HG03108 (cell line): ENCODE measurements around the gene BAZ2B.
"Not testable (repeated sequence)": the region's sequence is repeated elsewhere in the genome, so short reads cannot be mapped to it uniquely, and the experiment has no call there.

Experiments used
- ATAC-seq: cut with Tn5 transposase; IDR thresholded peaks from one replicate; pipeline ENCODE4 v1.9.1; 2021; ENCODE audit warnings: moderate library complexity; ENCODE audit not compliant: unreplicated experiment

Gene BAZ2B

DNA sequence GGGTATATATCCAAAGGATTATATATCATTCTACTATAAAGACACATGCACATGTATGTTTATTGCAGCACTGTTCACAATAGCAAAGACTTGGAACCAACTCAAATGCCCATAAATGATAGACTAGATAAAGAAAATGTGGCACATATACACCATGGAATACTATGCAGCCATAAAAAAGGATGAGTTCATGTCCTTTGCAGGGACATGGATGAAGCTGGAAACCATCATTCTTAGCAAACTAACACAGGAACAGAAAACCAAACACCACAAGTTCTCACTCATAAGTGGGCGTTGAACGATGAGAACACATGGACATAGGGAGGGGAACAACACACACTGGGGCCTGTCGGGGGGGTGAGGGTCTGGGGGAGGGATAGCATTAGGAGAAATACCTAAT is 254.7 kb downstream of the BAZ2B start:
- not testable (repeated sequence) for ATAC-seq

DNA sequence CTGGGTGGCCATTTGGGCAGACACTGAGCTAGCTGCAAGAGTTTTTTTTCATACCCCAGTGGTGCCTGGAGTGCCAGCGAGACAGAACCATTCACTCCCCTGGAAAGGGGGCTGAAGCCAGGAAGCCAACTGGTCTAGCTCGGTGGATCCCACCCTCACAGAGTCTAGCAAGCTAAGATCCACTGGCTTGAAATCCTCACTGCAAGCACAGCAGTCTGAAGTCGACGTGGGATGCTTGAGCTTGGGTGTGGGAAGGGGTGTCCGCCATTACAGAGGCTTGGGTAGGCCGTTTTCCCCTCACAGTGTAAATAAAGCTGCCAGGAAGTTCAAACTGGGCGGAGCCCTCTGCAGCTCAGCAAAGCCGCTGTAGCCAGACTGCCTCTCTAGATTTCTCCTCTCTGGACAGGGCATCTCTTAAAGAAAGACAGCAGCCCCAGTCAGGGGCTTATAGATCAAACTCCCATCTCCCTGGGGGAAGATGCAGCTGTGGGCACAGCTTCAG is 260.2 kb downstream of the BAZ2B start:
- no peak for ATAC-seq

DNA sequence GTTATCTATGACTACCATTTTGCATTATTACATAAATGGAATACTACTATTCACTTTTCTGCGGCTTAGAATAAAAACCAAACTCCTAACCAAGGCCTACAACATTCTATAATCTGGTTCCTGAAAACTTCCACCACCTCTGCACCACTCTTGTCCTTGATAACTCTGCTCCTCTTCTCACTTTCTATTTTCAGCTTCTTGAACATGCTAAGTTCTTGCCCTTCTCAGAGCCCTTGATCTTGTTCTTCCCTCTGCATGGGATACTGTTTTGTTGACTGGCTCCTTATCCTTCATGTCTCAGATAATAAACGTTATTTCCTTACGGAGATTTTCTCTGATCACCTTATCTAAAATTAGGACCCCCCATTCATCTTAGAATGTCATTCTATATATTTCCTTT is 264.4 kb downstream of the BAZ2B start:
- no peak for ATAC-seq

GRCh38 chr2:159349674-159350299 is 266.6 kb downstream of the BAZ2B start:
- ATAC-seq = no peak

GRCh38 chr2:159326569-159327255 is 289.6 kb downstream of the BAZ2B start:
- ATAC-seq = no peak

- no peak for ATAC-seq
Observed at GRCh38 chr2:159322419-159322818, 293.9 kb downstream of the BAZ2B start.

DNA sequence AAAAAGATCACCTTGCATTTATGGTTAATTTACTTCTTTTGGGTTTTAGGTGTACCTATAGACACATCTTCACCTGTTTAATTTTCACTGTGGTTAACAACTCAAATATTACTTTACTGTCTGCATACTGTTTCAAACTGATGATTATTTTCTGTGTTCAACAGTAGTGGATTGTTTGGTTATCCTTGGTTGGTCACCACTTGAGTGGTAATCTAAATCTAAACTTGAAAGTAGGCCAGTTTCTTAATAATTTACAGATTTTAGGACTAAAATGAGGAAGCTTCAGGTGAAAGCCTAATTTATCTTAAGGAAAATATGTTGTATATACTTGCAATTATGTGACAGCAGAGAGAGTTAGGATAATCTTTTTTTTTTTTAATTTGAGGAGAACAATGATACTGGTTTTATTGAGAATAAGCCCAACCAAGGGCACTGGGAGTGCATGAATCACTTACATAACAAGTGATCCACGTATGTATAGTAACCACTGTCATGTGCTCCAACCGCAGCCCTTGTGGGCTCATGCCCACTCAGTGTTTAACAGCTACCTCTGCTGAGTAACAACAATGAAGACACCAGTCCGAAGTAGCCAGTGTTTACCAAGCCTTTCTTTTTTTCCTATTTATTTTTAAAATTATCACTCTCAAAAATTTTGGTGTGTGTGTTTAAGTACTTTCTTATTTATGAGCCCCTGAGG is 298.8 kb downstream of the BAZ2B start:
- ATAC-seq = peak; percentile 54

DNA sequence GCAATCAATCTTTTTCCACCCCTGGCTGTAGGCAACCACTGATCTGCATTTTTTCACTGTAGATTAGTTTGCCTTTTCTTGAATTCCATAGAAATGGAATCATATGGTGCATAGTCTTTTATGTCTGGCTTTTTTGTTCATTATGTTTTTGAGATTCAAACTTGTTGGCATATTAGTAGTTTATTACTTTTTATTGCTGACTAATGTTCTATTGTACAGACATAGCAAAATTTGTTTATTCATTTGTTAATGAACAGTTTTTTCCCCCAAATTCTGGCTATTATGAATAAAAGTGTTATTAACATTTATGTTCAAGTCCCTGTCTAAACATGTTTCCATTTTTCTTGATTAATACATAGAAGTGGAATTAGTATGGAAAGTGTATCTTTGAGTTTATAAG is 308.4 kb downstream of the BAZ2B start:
- no peak for ATAC-seq

DNA sequence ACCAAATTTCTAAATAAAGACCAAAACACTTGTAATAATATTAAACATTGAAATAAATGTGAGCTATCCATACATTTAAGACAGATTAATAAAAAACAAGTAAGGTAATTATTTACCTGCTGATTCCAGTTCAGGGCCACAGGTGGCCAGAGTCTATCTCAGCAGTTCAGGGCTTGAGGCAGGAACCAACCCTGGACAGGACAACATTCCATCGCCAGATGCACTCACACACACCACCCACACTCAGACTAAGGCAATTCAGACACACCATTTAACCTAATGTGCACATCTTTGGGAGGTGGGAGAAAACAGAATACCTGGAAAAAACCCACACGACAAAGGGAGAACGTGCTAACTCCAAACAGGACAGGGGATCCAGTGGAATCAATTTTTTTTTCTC is 315.8 kb downstream of the BAZ2B start:
- ATAC-seq = no peak

GRCh38 chr2:159298967-159299366 is 317.4 kb downstream of the BAZ2B start:
- ATAC-seq = no peak

GRCh38 chr2:159297042-159297707 is 319.2 kb downstream of the BAZ2B start:
- no peak for ATAC-seq

DNA sequence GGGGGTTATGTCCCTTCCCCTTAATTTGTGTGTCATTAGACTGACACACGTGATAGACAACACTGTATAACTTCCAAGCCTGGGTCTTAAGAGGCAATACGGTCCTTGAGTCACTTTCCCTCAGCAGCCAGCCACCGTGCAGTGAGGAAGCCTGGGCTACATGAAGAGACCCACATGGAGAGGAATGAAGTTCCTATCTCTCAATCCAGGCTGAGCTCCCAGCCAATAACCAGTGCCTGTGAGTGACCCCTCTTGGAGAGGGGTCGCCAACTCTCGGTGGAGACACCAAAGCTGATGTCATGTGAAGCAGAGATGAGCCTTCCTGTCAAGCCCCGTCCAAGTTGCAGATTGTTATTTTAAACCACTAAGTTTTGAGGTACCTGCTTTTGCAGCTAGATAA is 324.2 kb downstream of the BAZ2B start:
- ATAC-seq = no peak

GRCh38 chr2:159290289-159290907 is 325.9 kb downstream of the BAZ2B start:
- ATAC-seq = no peak

- no peak for ATAC-seq
Observed at GRCh38 chr2:159287733-159288132, 328.6 kb downstream of the BAZ2B start.

DNA sequence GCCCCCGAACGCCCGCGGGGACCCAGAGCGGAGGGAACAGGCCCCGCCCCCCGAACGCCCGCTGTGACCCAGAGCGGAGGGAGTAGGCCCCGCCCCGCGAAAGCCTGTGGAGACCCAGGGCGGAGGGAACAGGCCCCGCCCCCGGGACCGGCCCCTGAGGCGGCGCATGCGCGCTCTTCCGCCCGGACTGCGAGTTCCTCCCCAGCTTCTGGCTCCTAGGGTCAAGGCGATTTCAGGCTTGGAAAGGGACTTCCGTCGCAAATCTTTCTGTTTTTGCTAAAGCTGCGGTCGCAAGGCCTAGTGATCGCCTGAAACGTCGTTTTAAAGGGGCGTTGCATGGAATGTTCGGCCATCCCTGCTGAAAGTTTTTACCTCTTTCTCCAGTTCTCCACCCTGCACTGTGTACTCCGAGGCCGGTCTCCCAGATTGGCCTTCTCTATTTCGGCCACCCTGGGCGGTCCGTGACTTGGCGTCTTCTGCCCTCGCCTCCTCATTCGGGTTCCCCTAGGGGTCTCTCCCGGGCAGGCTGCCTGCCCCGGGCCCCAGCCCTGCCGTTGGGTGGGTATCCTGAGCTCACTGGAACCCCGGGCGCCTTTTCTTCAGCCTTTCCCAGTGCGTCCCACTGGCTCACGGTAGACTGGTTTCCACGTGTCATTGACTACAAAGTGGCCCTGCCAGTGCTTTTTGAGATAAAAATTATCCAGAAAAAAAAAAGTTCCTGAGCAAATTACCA is 329.5 kb downstream of the BAZ2B start:
- ATAC-seq = peak; percentile 88

DNA sequence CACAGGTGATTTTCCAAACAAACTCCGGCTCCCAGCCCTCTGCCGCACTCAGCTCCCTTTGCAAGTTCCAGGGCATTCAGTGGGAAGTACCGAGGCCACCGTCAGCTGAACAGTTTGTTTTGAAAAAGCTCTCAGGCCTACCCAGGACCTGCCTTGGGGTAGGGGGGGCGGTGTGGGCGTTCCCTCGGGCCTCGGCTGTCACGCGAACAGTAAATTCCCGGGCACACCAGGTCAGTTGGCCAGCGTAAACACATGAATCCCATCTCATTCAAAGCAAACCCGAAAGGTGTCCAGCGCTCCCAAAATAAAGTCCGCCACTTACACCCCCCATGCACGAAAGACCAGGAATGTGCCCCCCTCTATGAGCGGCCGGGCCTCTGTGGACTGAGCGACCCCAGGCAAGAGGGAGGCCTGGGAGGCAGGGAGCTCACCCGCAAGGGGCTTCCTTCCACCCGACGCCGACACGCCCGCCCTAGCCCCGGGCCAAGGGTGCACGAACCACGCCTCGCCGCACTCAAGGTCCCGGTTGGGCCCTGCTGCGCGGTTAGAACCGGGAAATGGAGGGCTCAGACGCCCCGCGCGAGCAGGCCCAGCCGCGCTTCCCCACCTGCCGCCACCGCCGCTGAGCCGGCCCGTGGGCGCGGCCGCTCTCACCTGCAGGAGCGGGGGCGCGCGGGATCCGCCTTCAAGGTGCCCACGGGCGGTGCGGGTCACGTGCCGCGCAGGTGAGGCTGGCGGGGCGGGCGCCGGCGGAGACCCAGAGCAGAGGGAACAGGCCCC is 330.2 kb downstream of the BAZ2B start, which contains the start of gene WDSUB1:
TSS of gene WDSUB1 (minus strand) at position 775 of the 780 bp plus-strand sequence. CDS start 3,634 bp downstream, outside the sequence.
- peak; percentile 20 for ATAC-seq

DNA sequence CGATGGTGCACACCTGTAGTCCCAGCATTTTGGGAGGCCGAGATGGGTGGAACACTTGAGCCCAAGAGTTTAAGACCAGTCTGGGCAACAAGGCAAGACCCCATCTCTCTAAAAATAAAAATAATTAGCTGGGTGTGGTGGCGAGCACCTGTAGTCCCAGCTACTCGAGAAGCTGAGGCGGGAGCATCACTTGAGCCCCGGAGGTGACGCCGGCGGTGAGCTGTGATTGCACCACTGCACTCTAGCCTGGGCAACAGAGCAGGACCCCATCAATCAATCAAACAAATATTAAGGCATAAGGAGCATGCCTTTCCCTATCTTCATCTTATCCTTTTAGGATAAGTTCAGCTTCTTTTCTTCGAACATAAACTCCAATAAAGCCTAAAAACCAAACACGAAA is 330.9 kb downstream of the BAZ2B start:
- no peak for ATAC-seq

DNA sequence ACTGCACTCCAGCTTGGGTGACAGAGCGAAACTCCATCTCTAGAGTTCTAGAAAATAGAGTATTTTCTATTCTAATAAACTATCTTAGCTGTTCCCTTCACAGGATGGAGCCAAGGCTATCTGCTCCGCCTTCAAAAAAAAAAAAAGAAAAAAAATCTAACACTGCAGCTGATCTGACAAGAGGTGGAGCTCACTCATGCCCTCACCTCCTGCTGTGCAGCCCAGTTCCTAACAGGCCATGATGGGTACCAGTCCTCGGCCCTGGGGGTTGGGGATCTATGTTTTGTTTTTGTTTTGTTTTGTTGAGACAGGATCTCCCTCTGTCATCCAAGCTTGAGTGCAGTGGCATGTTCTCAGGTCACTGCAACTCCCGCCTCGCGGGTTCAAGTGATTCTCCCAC is 332.8 kb downstream of the BAZ2B start:
- ATAC-seq = no peak

GRCh38 chr2:159281002-159281401 is 335.3 kb downstream of the BAZ2B start:
- ATAC-seq = no peak
